A673 (cell line): ENCODE results near the gene NDUFS1.

Source experiments
- EZH2 ChIP-seq: fragments of 200-600 bp; sonication (generic); IDR thresholded peaks from 2 replicates; pipeline ENCODE4 v1.6.1; 2017; ENCODE audit warnings: borderline replicate concordance, low read depth, mild to moderate bottlenecking, mixed read lengths, antibody characterized with exemption, low read length; ENCODE audit not compliant: poor library complexity, severe bottlenecking
- TF ChIP-seq, protein P1 (sequence below): fragments of 300-800, 200-600 bp; sonication (generic); conservative IDR thresholded peaks from 2 replicates; pipeline ENCODE4 v1.5.1; 2017; ENCODE audit warnings: low read depth, mild to moderate bottlenecking, antibody characterized with exemption, low read length, moderate library complexity, mixed read lengths

DNA sequence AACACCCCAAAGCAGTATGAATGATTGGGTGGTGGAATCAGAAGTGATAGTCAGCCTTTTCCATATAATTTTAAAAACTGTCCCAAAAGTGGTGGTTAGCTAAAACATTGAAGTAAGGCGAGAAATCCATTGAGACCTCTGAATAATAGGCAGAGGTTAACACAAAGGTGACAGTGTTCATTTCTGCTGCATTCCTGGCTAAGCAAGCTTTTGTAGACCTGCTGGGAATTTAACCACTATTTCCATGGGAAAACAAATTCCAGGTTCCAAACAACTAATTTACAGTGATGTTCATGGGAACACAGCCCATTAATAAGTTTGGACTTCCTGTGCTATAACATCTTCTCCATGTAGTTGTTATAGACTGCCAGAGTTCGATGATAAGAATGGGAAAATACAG, 66.9 kb downstream of the NDUFS1 start:
- TF ChIP-seq, protein P1, sequence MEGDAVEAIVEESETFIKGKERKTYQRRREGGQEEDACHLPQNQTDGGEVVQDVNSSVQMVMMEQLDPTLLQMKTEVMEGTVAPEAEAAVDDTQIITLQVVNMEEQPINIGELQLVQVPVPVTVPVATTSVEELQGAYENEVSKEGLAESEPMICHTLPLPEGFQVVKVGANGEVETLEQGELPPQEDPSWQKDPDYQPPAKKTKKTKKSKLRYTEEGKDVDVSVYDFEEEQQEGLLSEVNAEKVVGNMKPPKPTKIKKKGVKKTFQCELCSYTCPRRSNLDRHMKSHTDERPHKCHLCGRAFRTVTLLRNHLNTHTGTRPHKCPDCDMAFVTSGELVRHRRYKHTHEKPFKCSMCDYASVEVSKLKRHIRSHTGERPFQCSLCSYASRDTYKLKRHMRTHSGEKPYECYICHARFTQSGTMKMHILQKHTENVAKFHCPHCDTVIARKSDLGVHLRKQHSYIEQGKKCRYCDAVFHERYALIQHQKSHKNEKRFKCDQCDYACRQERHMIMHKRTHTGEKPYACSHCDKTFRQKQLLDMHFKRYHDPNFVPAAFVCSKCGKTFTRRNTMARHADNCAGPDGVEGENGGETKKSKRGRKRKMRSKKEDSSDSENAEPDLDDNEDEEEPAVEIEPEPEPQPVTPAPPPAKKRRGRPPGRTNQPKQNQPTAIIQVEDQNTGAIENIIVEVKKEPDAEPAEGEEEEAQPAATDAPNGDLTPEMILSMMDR, result no peak
- TF ChIP-seq EZH2, result no peak
